A549 (cell line): Measurements from ENCODE around the gene NRN1. TPM values are rescaled to one million over a fixed set of nuclear protein-coding genes. Genes with fewer than 3 reads are reported as not detected.
A peak's percentile ranks its signal among the peaks of the same experiment; 100 is the strongest.

ENCODE experiments used
- ATAC-seq, 2 experiments: fragments of 200-7000 bp in 1 of 2; fragments of >200 bp in 1 of 2; cut with Nextera tagmentation in 1 of 2; cut with Tn5 transposase in 1 of 2; 3 replicates each; pipeline versions ENCODE4 v1.8.0 to v1.9.1; 2018 to 2020; ENCODE audit warnings: mild to moderate bottlenecking in 1 of 2, moderate library complexity in 1 of 2
- CTCF ChIA-PET: fragments of 300-600 bp; sonication (Branson Sonifier 250); formaldehyde crosslinking; extraction: SDS; loops from one replicate; lab custom pipeline; 2021; ENCODE audit warnings: antibody characterized with exemption, inconsistent platforms; lab: Yijun Ruan, JAX
- POLR2A ChIA-PET: fragments of 350-600 bp; formaldehyde crosslinking; extraction: SDS; loops from one replicate; lab custom pipeline; 2021; ENCODE audit warnings: antibody characterized with exemption, inconsistent platforms; lab: Yijun Ruan, JAX
- DNase-seq, 2 experiments: peaks; one replicate each; pipeline versions ENCODE4 v3.0.0 to v3.0.0-alpha.2; 2011 to 2016; ENCODE audit warnings: low read depth in 1 of 2, low spot score in 1 of 2
- FAIRE-seq: peaks from 2 replicates; lab custom pipeline; 2011; peaks lifted over from hg19 to GRCh38; lab: Jason Lieb, UNC
- H3K27ac ChIP-seq, 2 experiments: fragments of >200 bp; sonication (Bioruptor Twin); formaldehyde crosslinking; 3 replicates each; pipeline ENCODE4 v1.5.1; 2016 to 2017
- H3K4me1 ChIP-seq: fragments of >200 bp; sonication (Bioruptor Twin); formaldehyde crosslinking; 3 replicates; pipeline ENCODE4 v1.6.1; 2016
- H3K4me2 ChIP-seq: fragments of >200 bp; sonication (Bioruptor Twin); formaldehyde crosslinking; 3 replicates; pipeline ENCODE4 v1.6.1; 2016
- H3K4me3 ChIP-seq: fragments of >200 bp; sonication (Bioruptor Twin); formaldehyde crosslinking; 3 replicates; pipeline ENCODE4 v1.5.1; 2016
- H3K9me3 ChIP-seq: fragments of >200 bp; sonication (Bioruptor Twin); formaldehyde crosslinking; 3 replicates; pipeline ENCODE4 v1.6.1; 2016
- CBX8 ChIP-seq: fragments of 200-600 bp; sonication (generic); IDR thresholded peaks from 2 replicates; pipeline ENCODE4 v1.6.1; 2016
- CHD2 ChIP-seq: fragments of 150-350 bp; IDR thresholded peaks from 2 replicates; pipeline ENCODE4 v1.6.1; 2014; ENCODE audit warnings: low read length; ENCODE audit not compliant: partially characterized antibody
- EHF ChIP-seq: fragments of 250-450 bp; sonication (Bioruptor Pico); IDR thresholded peaks from 2 replicates; pipeline ENCODE4 v1.5.0; 2020; ENCODE audit warnings: mild to moderate bottlenecking
- EHMT2 ChIP-seq: fragments of 200-600 bp; sonication (generic); IDR thresholded peaks from 2 replicates; pipeline ENCODE4 v1.6.1; 2016; ENCODE audit warnings: antibody characterized with exemption, low read depth, mild to moderate bottlenecking, moderate library complexity
- EP300 ChIP-seq, 2 experiments: fragments of >200 bp; sonication (Bioruptor Twin); formaldehyde crosslinking; IDR thresholded peaks; 2 replicates in 1 of 2; 3 replicates in 1 of 2; pipeline ENCODE4 v1.6.1; 2016 to 2017
- HEYL ChIP-seq: fragments of 250-450 bp; sonication (Bioruptor Pico); IDR thresholded peaks from 2 replicates; pipeline ENCODE4 v1.8.0; 2021; ENCODE audit warnings: mild to moderate bottlenecking, moderate library complexity
- HOXA7 ChIP-seq: fragments of 250-450 bp; sonication (Bioruptor Pico); IDR thresholded peaks from 2 replicates; pipeline ENCODE4 v1.5.0; 2020; ENCODE audit warnings: mild to moderate bottlenecking, moderate library complexity
- JUN ChIP-seq, 2 experiments: fragments of >200 bp; sonication (Bioruptor Twin); formaldehyde crosslinking; IDR thresholded peaks; 2 replicates in 1 of 2; 3 replicates in 1 of 2; pipeline ENCODE4 v1.6.1; 2016 to 2017
- JUNB ChIP-seq: fragments of >200 bp; sonication (Bioruptor Twin); formaldehyde crosslinking; IDR thresholded peaks from 2 replicates; pipeline ENCODE4 v1.6.1; 2016
- MAZ ChIP-seq: fragments of 150-350 bp; IDR thresholded peaks from 2 replicates; pipeline ENCODE4 v1.6.1; 2014; ENCODE audit warnings: antibody characterized with exemption, low read depth, low read length, borderline replicate concordance
- POLR2AphosphoS2 ChIP-seq: conservative IDR thresholded peaks from 2 replicates; pipeline ENCODE4 v1.6.1; 2012; ENCODE audit warnings: low read length, improper control_type of control experiment, inconsistent platforms
- RNF2 ChIP-seq: fragments of 200-600 bp; sonication (generic); IDR thresholded peaks from 2 replicates; pipeline ENCODE4 v1.6.1; 2016; ENCODE audit warnings: low read depth, mild to moderate bottlenecking, antibody characterized with exemption, moderate library complexity, borderline replicate concordance
- SMC3 ChIP-seq: fragments of >200 bp; sonication (Bioruptor Twin); formaldehyde crosslinking; IDR thresholded peaks from 3 replicates; pipeline ENCODE4 v1.6.1; 2018; ENCODE audit warnings: inconsistent platforms
- SREBF2 ChIP-seq: fragments of 450-650 bp; IDR thresholded peaks from 2 replicates; pipeline ENCODE4 v1.6.1; 2014; ENCODE audit warnings: mild to moderate bottlenecking, moderate library complexity
- ZC3H11A ChIP-seq: fragments of 450-650 bp; IDR thresholded peaks from 2 replicates; pipeline ENCODE4 v1.6.1; 2014; ENCODE audit warnings: antibody characterized with exemption, mild to moderate bottlenecking
- ZFP36 ChIP-seq: fragments of 450-650 bp; IDR thresholded peaks from 2 replicates; pipeline ENCODE4 v1.6.1; 2014; ENCODE audit warnings: borderline replicate concordance; ENCODE audit not compliant: partially characterized antibody
- WGBS: methylation state at CpG from one replicate; pipeline ENCODE4 v1.1.6; 2017; ENCODE audit errors: missing lambda C conversion rate; 5-methylcytosine and 5-hydroxymethylcytosine counted together
- polyA plus RNA-seq, 4 experiments: library from polyadenylated mRNA; depleted of rRNA in 3 of 4; stranded (reverse); fragments of >200 nt; fragmentation: RNase III in 1 of 4; extraction: RNeasy Plus Mini Kit Qiagen cat#74134 plus additional on column Dnase treatment in 1 of 4; gene quantifications; 2 replicates in 3 of 4; 3 replicates in 1 of 4; pipeline ENCODE4 v1.2.3, GENCODE V29; 2011 to 2017
- TF ChIP-seq, protein P1 (sequence below): fragments of 450-650 bp; IDR thresholded peaks from 2 replicates; pipeline ENCODE4 v1.6.1; 2014; ENCODE audit warnings: antibody characterized with exemption
- TF ChIP-seq, protein P2 (sequence below): fragments of 200-600 bp; sonication (generic); IDR thresholded peaks from 2 replicates; pipeline ENCODE4 v1.6.1; 2016; ENCODE audit warnings: antibody characterized with exemption, mild to moderate bottlenecking, moderate library complexity

Gene NRN1
- polyA plus RNA-seq, 2 of the 4 experiments (the other 2 are of a cell fraction) = 0.35 to 0.39 TPM

DNA sequence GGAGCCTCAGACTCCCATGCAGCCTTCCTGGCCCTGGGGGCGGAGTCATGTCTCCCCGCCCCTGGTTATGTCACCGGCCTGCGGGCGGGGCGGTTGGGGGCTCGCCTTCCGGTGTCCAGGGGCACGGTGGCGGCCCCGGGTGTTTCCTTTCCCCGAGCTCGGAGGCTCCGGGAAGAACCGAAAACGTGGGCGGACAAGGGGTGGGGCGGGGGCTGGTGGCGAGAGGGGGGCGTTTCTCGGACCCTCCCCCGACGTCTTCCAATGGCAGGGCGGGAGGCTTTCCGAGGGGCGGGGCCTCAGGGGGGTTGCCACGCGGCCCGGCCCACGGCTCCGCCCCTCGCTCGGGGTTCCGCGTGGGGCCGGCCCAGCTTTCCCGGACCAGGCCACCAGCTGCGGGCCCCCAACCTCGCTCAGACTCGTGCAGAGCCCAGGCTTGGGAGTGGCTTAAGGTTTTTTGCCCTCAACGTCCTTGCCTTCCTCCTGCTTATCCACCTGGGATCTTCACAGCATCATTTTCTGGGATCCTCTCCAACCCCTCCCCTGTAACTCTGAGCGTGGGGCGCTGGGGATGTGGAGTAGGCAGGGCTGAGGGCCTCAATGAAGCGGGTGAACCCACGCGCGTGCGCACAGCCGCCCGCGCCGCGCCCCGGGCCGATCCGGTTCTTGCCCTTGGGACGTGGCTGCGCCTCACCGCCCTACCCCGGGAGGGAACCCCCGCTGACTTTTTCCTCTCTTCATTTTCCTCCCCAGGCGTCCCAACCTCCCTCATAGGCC lies 2.1 kb upstream of the NRN1 start:
- FAIRE-seq = no peak
- TF ChIP-seq ZC3H11A = no peak
- no peak for TF ChIP-seq EHMT2
- TF ChIP-seq ZFP36 = no peak
- no peak for TF ChIP-seq MAZ
- TF ChIP-seq HOXA7 (CRISPR knock-in tag) = no peak
- no peak for TF ChIP-seq CBX8
- no peak for TF ChIP-seq HEYL
- no peak for TF ChIP-seq CHD2
- TF ChIP-seq JUN (IDR thresholded peaks at IDR 0.05) = no peak
- no peak for TF ChIP-seq SREBF2
- TF ChIP-seq JUNB = no peak
- TF ChIP-seq EP300 (IDR thresholded peaks at IDR 0.05) = no peak
- TF ChIP-seq SMC3 = no peak
- no peak for TF ChIP-seq POLR2AphosphoS2
- no peak for TF ChIP-seq EHF
- TF ChIP-seq, protein P1, sequence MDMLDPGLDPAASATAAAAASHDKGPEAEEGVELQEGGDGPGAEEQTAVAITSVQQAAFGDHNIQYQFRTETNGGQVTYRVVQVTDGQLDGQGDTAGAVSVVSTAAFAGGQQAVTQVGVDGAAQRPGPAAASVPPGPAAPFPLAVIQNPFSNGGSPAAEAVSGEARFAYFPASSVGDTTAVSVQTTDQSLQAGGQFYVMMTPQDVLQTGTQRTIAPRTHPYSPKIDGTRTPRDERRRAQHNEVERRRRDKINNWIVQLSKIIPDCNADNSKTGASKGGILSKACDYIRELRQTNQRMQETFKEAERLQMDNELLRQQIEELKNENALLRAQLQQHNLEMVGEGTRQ = no peak
- ChIA-PET POLR2A (interaction anchor here (1.6 kb wide), 1 partner anchor 117 kb away, joined by 3 read pairs; no protein-coding TSS in a partner anchor), CTCF (no interaction called here)
- peak overlapping the region in 1 of 2 experiments; percentile 59; a peak in 2 of 6 replicates for H3K27ac ChIP-seq
- WGBS = 18% methylated on average over 36 of the region's 62 CpGs
- peak; percentile 38 to 68 for DNase-seq
- peak; percentile 83 to 87 for ATAC-seq
- H3K4me2 ChIP-seq = peak overlapping the region; percentile 94
- peak overlapping the region; percentile 60 for H3K4me3 ChIP-seq
- peaks cover 6% of the 10 kb centered on the region; the same call in 1 of the 3 replicates for H3K4me1 ChIP-seq
- no peaks in the 10 kb centered on the region for H3K9me3 ChIP-seq

DNA sequence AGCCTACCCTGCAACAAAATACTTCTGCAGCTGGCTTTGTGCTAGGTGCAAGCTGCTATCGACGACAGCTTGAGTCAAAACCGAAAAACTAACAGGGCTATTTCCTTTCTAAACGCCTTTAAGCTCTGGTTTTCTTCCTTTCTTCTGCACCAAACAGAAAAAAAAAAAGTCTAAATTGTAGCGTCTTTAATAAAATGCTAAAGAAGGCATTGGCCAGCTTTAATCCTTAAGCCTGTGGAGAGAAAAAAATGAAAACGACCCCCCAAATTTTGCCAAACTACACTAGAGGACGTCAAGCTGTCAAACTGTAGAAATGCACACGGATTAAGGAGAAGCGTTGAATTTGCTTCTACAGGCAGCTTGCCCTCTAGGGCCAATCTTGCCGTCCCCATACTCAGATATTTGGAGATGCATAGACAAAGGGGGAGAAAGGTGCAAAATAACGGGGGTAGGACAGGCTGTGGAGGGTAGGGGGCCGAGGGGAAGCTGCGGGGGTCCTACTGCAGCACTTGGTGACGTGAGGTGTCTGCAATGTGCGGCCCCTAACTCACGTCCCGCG lies 1.4 kb upstream of the NRN1 start:
- Histone ChIP-seq H3K4me1 (peaks cover 6% of the 10 kb centered on the region; the same call in 1 of the 3 replicates), H3K4me2 (peak overlapping the region; percentile 94), H3K27ac (peak overlapping the region in 1 of 2 experiments; percentile 59; a peak in 1 of 6 replicates), H3K4me3 (peak overlapping the region; percentile 60), H3K9me3 (no peaks in the 10 kb centered on the region)
- ATAC-seq (peak; percentile 3 to 42; a peak in 3 of 6 replicates), DNase-seq (no peak), FAIRE-seq (no peak)
- ChIA-PET CTCF (interaction anchor here (0.7 kb wide), 1 partner anchor 1137 kb away, joined by 3 read pairs; no protein-coding TSS in a partner anchor), POLR2A (interaction anchor here (0.7 to 1.6 kb wide), 3 partner anchors 116 to 580 kb away, joined by 3 read pairs; no protein-coding TSS in a partner anchor)
- WGBS = under 1% methylated on average over 17 of the region's 18 CpGs
- 0 out of 2 replicates have a peak, but pooled peaks have one; percentile 82 for TF ChIP-seq RNF2
- TF ChIP-seq, protein P2, sequence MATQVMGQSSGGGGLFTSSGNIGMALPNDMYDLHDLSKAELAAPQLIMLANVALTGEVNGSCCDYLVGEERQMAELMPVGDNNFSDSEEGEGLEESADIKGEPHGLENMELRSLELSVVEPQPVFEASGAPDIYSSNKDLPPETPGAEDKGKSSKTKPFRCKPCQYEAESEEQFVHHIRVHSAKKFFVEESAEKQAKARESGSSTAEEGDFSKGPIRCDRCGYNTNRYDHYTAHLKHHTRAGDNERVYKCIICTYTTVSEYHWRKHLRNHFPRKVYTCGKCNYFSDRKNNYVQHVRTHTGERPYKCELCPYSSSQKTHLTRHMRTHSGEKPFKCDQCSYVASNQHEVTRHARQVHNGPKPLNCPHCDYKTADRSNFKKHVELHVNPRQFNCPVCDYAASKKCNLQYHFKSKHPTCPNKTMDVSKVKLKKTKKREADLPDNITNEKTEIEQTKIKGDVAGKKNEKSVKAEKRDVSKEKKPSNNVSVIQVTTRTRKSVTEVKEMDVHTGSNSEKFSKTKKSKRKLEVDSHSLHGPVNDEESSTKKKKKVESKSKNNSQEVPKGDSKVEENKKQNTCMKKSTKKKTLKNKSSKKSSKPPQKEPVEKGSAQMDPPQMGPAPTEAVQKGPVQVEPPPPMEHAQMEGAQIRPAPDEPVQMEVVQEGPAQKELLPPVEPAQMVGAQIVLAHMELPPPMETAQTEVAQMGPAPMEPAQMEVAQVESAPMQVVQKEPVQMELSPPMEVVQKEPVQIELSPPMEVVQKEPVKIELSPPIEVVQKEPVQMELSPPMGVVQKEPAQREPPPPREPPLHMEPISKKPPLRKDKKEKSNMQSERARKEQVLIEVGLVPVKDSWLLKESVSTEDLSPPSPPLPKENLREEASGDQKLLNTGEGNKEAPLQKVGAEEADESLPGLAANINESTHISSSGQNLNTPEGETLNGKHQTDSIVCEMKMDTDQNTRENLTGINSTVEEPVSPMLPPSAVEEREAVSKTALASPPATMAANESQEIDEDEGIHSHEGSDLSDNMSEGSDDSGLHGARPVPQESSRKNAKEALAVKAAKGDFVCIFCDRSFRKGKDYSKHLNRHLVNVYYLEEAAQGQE = no peak
- peak; percentile 86 for TF ChIP-seq CBX8
